Endothelial cell of umbilical vein (primary cell): Measurements from ENCODE around the gene ANKRD13B. TPM values are rescaled to one million over a fixed set of nuclear protein-coding genes. Genes with fewer than 3 reads are reported as not detected.

ENCODE experiments used
- BruUV-seq: library from RNA; stranded (reverse); fragments of 400-500 nt; replicated peaks from 2 replicates; lab custom pipeline; 2021; lab: Mats Ljungman, UMichigan
- CTCF ChIA-PET: fragments of 300-600, 350-600 bp; sonication (Branson Sonifier 250); formaldehyde crosslinking; loops from one replicate; lab custom pipeline; 2021; ENCODE audit warnings: antibody characterized with exemption, inconsistent platforms; lab: Charles Lee
- POLR2A ChIA-PET: fragments of 300-600, 350-600 bp; sonication (Branson Sonifier 250); formaldehyde crosslinking; loops from one replicate; lab custom pipeline; 2021; ENCODE audit warnings: antibody characterized with exemption, inconsistent platforms; lab: Charles Lee
- DNase-seq: peaks from one replicate; pipeline ENCODE4 v3.0.0-alpha.2; 2011; ENCODE audit warnings: low read depth, low spot score
- FAIRE-seq: peaks from 2 replicates; lab custom pipeline; 2011; peaks lifted over from hg19 to GRCh38; lab: Jason Lieb, UNC
- H2AFZ ChIP-seq: 2 replicates; pipeline ENCODE4 v1.6.0; 2012; ENCODE audit warnings: low read depth, low read length, control low read depth, inconsistent platforms
- H3K27ac ChIP-seq: 2 replicates; pipeline ENCODE4 v1.5.1; 2011; ENCODE audit warnings: low read depth, mild to moderate bottlenecking, control low read depth, low read length, moderate library complexity; ENCODE audit not compliant: insufficient read depth
- H3K27me3 ChIP-seq, 2 experiments: 2 replicates each; pipeline versions ENCODE4 v1.6.0 to v1.6.1; 2011; ENCODE audit warnings: low read length in 2 of 2, mixed read lengths in 1 of 2; ENCODE audit not compliant: control insufficient read depth in 2 of 2, insufficient read depth in 2 of 2
- H3K36me3 ChIP-seq, 2 experiments: 2 replicates in 1 of 2; 3 replicates in 1 of 2; pipeline ENCODE4 v1.5.1; 2011; ENCODE audit warnings: low read length in 2 of 2, mild to moderate bottlenecking in 1 of 2, moderate library complexity in 1 of 2; ENCODE audit not compliant: control insufficient read depth in 2 of 2, insufficient read depth in 2 of 2; ENCODE audit errors: extremely low read depth in 1 of 2
- H3K4me1 ChIP-seq: 3 replicates; pipeline ENCODE4 v1.5.1; 2011; ENCODE audit warnings: mild to moderate bottlenecking, low read length; ENCODE audit not compliant: control insufficient read depth, insufficient read depth; ENCODE audit errors: extremely low read depth
- H3K4me2 ChIP-seq: 2 replicates; pipeline ENCODE4 v1.6.1; 2011; ENCODE audit warnings: low read length, control low read depth, mixed read lengths; ENCODE audit not compliant: insufficient read depth
- H3K4me3 ChIP-seq, 3 experiments: fragments of 200-600 bp in 1 of 3; sonication (generic), shearing (Covaris generic) in 1 of 3; replicated peaks in 1 of 3; 2 replicates each; pipeline ENCODE4 v1.5.1; 2011 to 2016; ENCODE audit warnings: control low read depth in 3 of 3, low read length in 3 of 3, mild to moderate bottlenecking in 2 of 3, inconsistent platforms in 1 of 3, low read depth in 1 of 3, moderate library complexity in 1 of 3; ENCODE audit not compliant: insufficient read depth in 1 of 3
- H3K79me2 ChIP-seq: 2 replicates; pipeline ENCODE4 v1.6.0; 2012; ENCODE audit warnings: low read length, inconsistent platforms; ENCODE audit not compliant: control insufficient read depth, insufficient read depth
- H3K9ac ChIP-seq: replicated peaks from 2 replicates; pipeline ENCODE3; 2011; ENCODE audit warnings: low read length, control low read depth; ENCODE audit not compliant: insufficient read depth; ENCODE audit errors: extremely low read depth
- H3K9me1 ChIP-seq: replicated peaks from 3 replicates; pipeline ENCODE4 v1.6.0; 2011; ENCODE audit warnings: mild to moderate bottlenecking, low read length; ENCODE audit not compliant: control insufficient read depth, insufficient read depth; ENCODE audit errors: extremely low read depth
- H3K9me3 ChIP-seq: replicated peaks from 2 replicates; pipeline ENCODE4 v1.5.1; 2012; ENCODE audit warnings: low read length, inconsistent platforms; ENCODE audit not compliant: control insufficient read depth, insufficient read depth
- H4K20me1 ChIP-seq: replicated peaks from 2 replicates; pipeline ENCODE3; 2011; ENCODE audit warnings: mild to moderate bottlenecking, low read length; ENCODE audit not compliant: control insufficient read depth, insufficient read depth; ENCODE audit errors: extremely low read depth
- EZH2 ChIP-seq: IDR thresholded peaks from 2 replicates; pipeline ENCODE4 v1.6.1; 2012; ENCODE audit warnings: borderline replicate concordance, low read depth, mild to moderate bottlenecking, moderate library complexity, low read length, inconsistent platforms; ENCODE audit not compliant: severe bottlenecking
- FOS ChIP-seq: IDR thresholded peaks from 2 replicates; pipeline ENCODE4 v1.6.1; 2011; ENCODE audit warnings: mild to moderate bottlenecking, low read length, moderate library complexity, borderline replicate concordance; ENCODE audit not compliant: insufficient read depth
- GATA2 ChIP-seq: IDR thresholded peaks from 2 replicates; pipeline ENCODE4 v1.7.0; 2011; ENCODE audit warnings: low read depth, mild to moderate bottlenecking, moderate library complexity, mixed read lengths, low read length; ENCODE audit not compliant: insufficient read length, insufficient read depth
- MAX ChIP-seq: IDR thresholded peaks from 2 replicates; pipeline ENCODE4 v1.6.1; 2011; ENCODE audit not compliant: insufficient read depth, insufficient read length
- MYC ChIP-seq: IDR thresholded peaks from one replicate; pipeline ENCODE4 v1.6.1; 2011; ENCODE audit warnings: mild to moderate bottlenecking, low read depth, low read length
- POLR2A ChIP-seq: IDR thresholded peaks from 2 replicates; pipeline ENCODE4 v1.6.1; 2012; ENCODE audit warnings: low read depth, mild to moderate bottlenecking, control low read depth, low read length
- POLR2AphosphoS5 ChIP-seq: IDR thresholded peaks from 2 replicates; pipeline ENCODE4 v1.6.1; 2012; ENCODE audit warnings: low read depth, mild to moderate bottlenecking, control low read depth, low read length, moderate library complexity; ENCODE audit not compliant: insufficient read depth
- dilution Hi-C: fragments of 300-500 bp; cut with MboI; formaldehyde crosslinking; loops from one replicate; pipeline ENCODE4 v1.15.0; 2019; ENCODE audit warnings: low sequenced_read_pairs; ENCODE audit not compliant: extremely low pct_ligation_motif_present
- intact Hi-C: fragments of 100-400 bp; cut with micrococcal nuclease; formaldehyde crosslinking; loops from one replicate; pipeline ENCODE4 v1.10.0; 2022
- polyA plus RNA-seq, 4 experiments: library from polyadenylated mRNA; depleted of rRNA in 3 of 4; stranded (reverse) in 3 of 4; unstranded in 1 of 4; fragments of >200 nt; gene quantifications; 2 replicates each; pipeline versions ENCODE4 v1.2.1 to v1.2.3, GENCODE V29; 2011 to 2012; ENCODE audit warnings: missing spikeins in 1 of 4
- total RNA-seq: library from RNA; stranded (reverse); gene quantifications from 2 replicates; pipeline ENCODE4 v1.2.3, GENCODE V29; 2021

Gene ANKRD13B
- total and polyA plus RNA-seq, 2 donors (not counting 3 experiments of a cell fraction or from before 2014, with no cell fraction given), result 21.1 to 23.2 TPM

GRCh38 chr17:29595107-29595942, 2.4 kb downstream of the ANKRD13B start:
- no peak for TF ChIP-seq MYC
- TF ChIP-seq EZH2, result no peak
- no peak for TF ChIP-seq GATA2
- no peak for TF ChIP-seq MAX
- TF ChIP-seq POLR2AphosphoS5, result peak; percentile 70
- no peak for TF ChIP-seq FOS
- TF ChIP-seq POLR2A, result no peak
- H3K9me1 ChIP-seq, result no peaks in the 10 kb centered on the region
- no peaks in the 10 kb centered on the region for H4K20me1 ChIP-seq
- H3K27me3 ChIP-seq, result no peaks in the 10 kb centered on the region
- no peak overlapping the region for H2AFZ ChIP-seq
- BruUV-seq, result no TSS peak
- POLR2A ChIA-PET, result no interaction called here
- intact Hi-C loops (no loop called here), dilution Hi-C loops (no loop called here)
- peaks cover 35% of the 10 kb centered on the region for H3K4me1 ChIP-seq
- H3K79me2 ChIP-seq, result peaks cover 10% of the 10 kb centered on the region
- no peak overlapping the region for H3K4me2 ChIP-seq
- CTCF ChIA-PET, result interaction anchor here (4.8 to 9.2 kb wide), 3 partner anchors 16 to 22 kb away, joined by 50 to 152 read pairs (median 120); no protein-coding TSS in a partner anchor
- H3K36me3 ChIP-seq, result no peaks in the 10 kb centered on the region
- DNase-seq (no peak), FAIRE-seq (peak; percentile 87)
- no peaks in the 10 kb centered on the region for H3K9me3 ChIP-seq
- no peak overlapping the region for H3K9ac ChIP-seq
- H3K4me3 ChIP-seq, result no peak overlapping the region
- peak overlapping the region; percentile 24 for H3K27ac ChIP-seq
